Hepatocyte (in vitro differentiated cells): ENCODE measurements around the gene CLBA1.

Experiments used
- CTCF ChIP-seq: fragments of 200-600 bp; sonication (generic); IDR thresholded peaks from 2 replicates; pipeline ENCODE4 v1.5.1; 2016; ENCODE audit warnings: antibody characterized with exemption, mild to moderate bottlenecking; ENCODE audit not compliant: poor library complexity
- EZH2 ChIP-seq: fragments of 200-600 bp; sonication (generic); IDR thresholded peaks from 2 replicates; pipeline ENCODE4 v1.6.1; 2016; ENCODE audit warnings: antibody characterized with exemption, mild to moderate bottlenecking, borderline replicate concordance
- EZH2phosphoT487 ChIP-seq: fragments of 200-600 bp; sonication (generic); IDR thresholded peaks from one replicate; pipeline ENCODE4 v1.6.1; 2018; ENCODE audit warnings: antibody characterized with exemption, mild to moderate bottlenecking, low read depth, moderate library complexity; ENCODE audit not compliant: unreplicated experiment, severe bottlenecking

- no peak for TF ChIP-seq CTCF
- TF ChIP-seq EZH2: no peak
- no peak for TF ChIP-seq EZH2phosphoT487
These were observed at the start of gene CLBA1 for GRCh38 chr14:104985675-104986486.
